Kidney capillary endothelial cell (primary cell): ENCODE measurements around the gene PDE6B.
"Not testable (repeated sequence)": the region's sequence is repeated elsewhere in the genome, so short reads cannot be mapped to it uniquely, and the experiment has no call there.

Experiments used
- DNase-seq: peaks from one replicate; pipeline ENCODE4 v3.0.0-alpha.2; 2018; ENCODE audit warnings: low spot score

The PDE6B gene

GRCh38 chr4:635851-636627 is 10.7 kb downstream of the PDE6B start:
- DNase-seq: no peak

GRCh38 chr4:636628-637159 is 11.3 kb downstream of the PDE6B start:
- DNase-seq: no peak

- DNase-seq: no peak
Observed at GRCh38 chr4:637536-638280, 12.3 kb downstream of the PDE6B start.

- not testable (repeated sequence) for DNase-seq
Observed at GRCh38 chr4:642366-642765, 17.0 kb downstream of the PDE6B start.

GRCh38 chr4:646460-646859 is 21.1 kb downstream of the PDE6B start:
- DNase-seq: no peak

- DNase-seq: no peak
Observed at GRCh38 chr4:647481-647880, 22.1 kb downstream of the PDE6B start.

- no peak for DNase-seq
Observed at GRCh38 chr4:648579-649292, 23.4 kb downstream of the PDE6B start.

- DNase-seq: no peak
Observed at GRCh38 chr4:649293-649625, 23.9 kb downstream of the PDE6B start.

GRCh38 chr4:649751-650310 is 24.5 kb downstream of the PDE6B start:
- DNase-seq: no peak

- no peak for DNase-seq
Observed at GRCh38 chr4:650461-650860, 25.1 kb downstream of the PDE6B start.

- no peak for DNase-seq
Observed at GRCh38 chr4:650951-651883, 25.8 kb downstream of the PDE6B start.

- no peak for DNase-seq
Observed at GRCh38 chr4:651884-652642, 26.7 kb downstream of the PDE6B start.

GRCh38 chr4:653080-653821 is 27.9 kb downstream of the PDE6B start:
- DNase-seq: no peak

GRCh38 chr4:653831-654502 is 28.6 kb downstream of the PDE6B start:
- DNase-seq: no peak

GRCh38 chr4:654503-654845 is 29.1 kb downstream of the PDE6B start:
- DNase-seq: no peak

GRCh38 chr4:654871-655463 is 29.6 kb downstream of the PDE6B start:
- no peak for DNase-seq

GRCh38 chr4:655464-656151 is 30.2 kb downstream of the PDE6B start:
- DNase-seq: no peak
